Measurements from ENCODE around the gene TYW1.
"Not testable (repeated sequence)": the region's sequence is repeated elsewhere in the genome, so short reads cannot be mapped to it uniquely, and the experiment has no call there.

GRCh38 chr7:66994051-66994450 lies 2.6 kb upstream of the TYW1 start:
- TF ChIP-seq ZFP3 (tag by site-specific recombination; IDR thresholded peaks at IDR 0.05; ENCODE audit: low read depth); CTCF (tag by site-specific recombination; IDR thresholded peaks at IDR 0.05); REST (tag by site-specific recombination; IDR thresholded peaks at IDR 0.05); ZBTB8A (tag by site-specific recombination; IDR thresholded peaks at IDR 0.05); ZIC2 (tag by site-specific recombination; IDR thresholded peaks at IDR 0.05); PATZ1 (tag by site-specific recombination; IDR thresholded peaks at IDR 0.05); ZNF610 (tag by site-specific recombination; IDR thresholded peaks at IDR 0.05; ENCODE audit: borderline replicate concordance); SALL2 (tag by site-specific recombination; IDR thresholded peaks at IDR 0.05; ENCODE audit: borderline replicate concordance); WT1 (tag by site-specific recombination; IDR thresholded peaks at IDR 0.05); PBX3 (CRISPR knock-in tag; IDR thresholded peaks at IDR 0.05): not testable (repeated sequence)

All from HEK293 (cell line).